K562 (cell line): ENCODE results near the gene PTPN11. TPM values are rescaled to one million over a fixed set of nuclear protein-coding genes. Genes with fewer than 3 reads are reported as not detected.
A peak's percentile ranks its signal among the peaks of the same experiment; 100 is the strongest.

Experiments used
- ATAC-seq: fragments of 200-7000 bp; cut with Tn5 transposase; 3 replicates; pipeline ENCODE4 v1.9.1; 2020; ENCODE audit warnings: moderate library complexity
- BruUV-seq: library from RNA; stranded (reverse); fragments of 400-500 nt; replicated peaks from 2 replicates; lab custom pipeline; 2021; lab: Mats Ljungman, UMichigan
- CTCF ChIA-PET: fragments of 300-600 bp; formaldehyde crosslinking; extraction: SDS; loops from one replicate; lab custom pipeline; 2021; ENCODE audit warnings: low intra/inter-chr PET ratio; lab: Yijun Ruan, JAX
- POLR2A ChIA-PET: fragments of 300-600, 350-650 bp; sonication (Branson Sonifier 250); formaldehyde crosslinking; extraction: SDS; loops from one replicate; lab custom pipeline; 2021; ENCODE audit warnings: antibody characterized with exemption, inconsistent platforms; lab: Yijun Ruan, JAX
- DNase-seq, 4 experiments: peaks; one replicate each; pipeline versions ENCODE4 v3.0.0 to v3.0.0-alpha.2; 2011 to 2018; ENCODE audit warnings: low spot score in 3 of 4, mixed read lengths in 3 of 4; ENCODE audit errors: extremely low read depth in 1 of 4
- FAIRE-seq: peaks from 2 replicates; lab custom pipeline; 2011; peaks lifted over from hg19 to GRCh38; lab: Jason Lieb, UNC
- H2AFZ ChIP-seq: 2 replicates; pipeline ENCODE4 v1.6.0; 2011; ENCODE audit warnings: low read depth, low read length, control low read depth, inconsistent platforms
- H3K27ac ChIP-seq: fragments of 200-600 bp; 3 replicates; pipeline ENCODE4 v1.8.0; 2011; ENCODE audit warnings: low read depth, mild to moderate bottlenecking, control low read depth, inconsistent platforms, low read length, moderate library complexity, mixed read lengths; ENCODE audit errors: extremely low read depth
- H3K27me3 ChIP-seq, 2 experiments: fragments of 300-600 bp in 1 of 2; 2 replicates in 1 of 2; 3 replicates in 1 of 2; pipeline versions ENCODE4 v1.6.0 to v1.8.0; 2011; ENCODE audit warnings: inconsistent platforms in 2 of 2, low read length in 2 of 2, mild to moderate bottlenecking in 1 of 2, mixed read lengths in 1 of 2, moderate library complexity in 1 of 2; ENCODE audit not compliant: control insufficient read depth in 2 of 2, insufficient read depth in 2 of 2
- H3K36me3 ChIP-seq: fragments of 300-600 bp; 3 replicates; pipeline ENCODE4 v1.8.0; 2011; ENCODE audit warnings: mild to moderate bottlenecking, low read length, inconsistent platforms; ENCODE audit not compliant: control insufficient read depth, insufficient read depth
- H3K4me1 ChIP-seq, 2 experiments: fragments of 200-600 bp in 1 of 2; replicated peaks in 1 of 2; 2 replicates in 1 of 2; 3 replicates in 1 of 2; pipeline versions ENCODE4 v1.5.1 to v1.8.0; 2011; ENCODE audit warnings: inconsistent platforms in 2 of 2, low read length in 2 of 2, mild to moderate bottlenecking in 1 of 2, mixed read lengths in 1 of 2, moderate library complexity in 1 of 2; ENCODE audit not compliant: control insufficient read depth in 2 of 2, insufficient read depth in 2 of 2
- H3K4me2 ChIP-seq: 2 replicates; pipeline ENCODE4 v1.6.1; 2011; ENCODE audit warnings: low read length, control low read depth, inconsistent platforms, mixed read lengths; ENCODE audit not compliant: insufficient read depth
- H3K4me3 ChIP-seq: fragments of 200-600 bp; sonication (generic), shearing (Covaris generic); 2 replicates; pipeline ENCODE4 v1.5.1; 2016; ENCODE audit warnings: control low read depth, inconsistent platforms
- H3K79me2 ChIP-seq: fragments of 200-600 bp; 3 replicates; pipeline ENCODE4 v1.8.0; 2011; ENCODE audit warnings: low read length, inconsistent platforms; ENCODE audit not compliant: control insufficient read depth, insufficient read depth
- H3K9ac ChIP-seq, 2 experiments: 2 replicates each; pipeline versions ENCODE4 v1.6.0 to v1.6.1; 2011; ENCODE audit warnings: low read depth in 2 of 2, low read length in 2 of 2, control low read depth in 1 of 2, inconsistent platforms in 1 of 2, mild to moderate bottlenecking in 1 of 2, mixed read lengths in 1 of 2; ENCODE audit not compliant: insufficient read depth in 1 of 2
- H3K9me1 ChIP-seq: one replicate; pipeline ENCODE4 v1.6.0; 2011; ENCODE audit warnings: inconsistent platforms, mild to moderate bottlenecking, low read length, moderate library complexity; ENCODE audit not compliant: control insufficient read depth, insufficient read depth
- H3K9me3 ChIP-seq: replicated peaks from 2 replicates; pipeline ENCODE4 v1.5.1; 2011; ENCODE audit warnings: low read depth, low read length, inconsistent platforms; ENCODE audit not compliant: control insufficient read depth, insufficient read depth
- H4K20me1 ChIP-seq: replicated peaks from 2 replicates; pipeline ENCODE4 v1.6.1; 2011; ENCODE audit warnings: low read length, inconsistent platforms, mixed read lengths; ENCODE audit not compliant: control insufficient read depth, insufficient read depth
- ARID2 ChIP-seq: fragments of 450-650 bp; IDR thresholded peaks from 2 replicates; pipeline ENCODE4 v1.6.1; 2017; ENCODE audit warnings: antibody characterized with exemption, mild to moderate bottlenecking
- ATF1 ChIP-seq, 2 experiments: fragments of 450-650 bp in 1 of 2; IDR thresholded peaks; 2 replicates each; pipeline ENCODE4 v1.6.1; 2016; ENCODE audit warnings: missing compliant biosample characterization in 1 of 2, missing genetic modification characterization in 1 of 2
- CTCF ChIP-seq, 3 experiments: IDR thresholded peaks in 2 of 3; conservative IDR thresholded peaks in 1 of 3; 2 replicates each; pipeline ENCODE4 v1.5.1; 2011 to 2012; ENCODE audit warnings: low read length in 3 of 3, mild to moderate bottlenecking in 3 of 3, control low read depth in 2 of 3, improper control_type of control experiment in 1 of 3, inconsistent platforms in 1 of 3, low read depth in 1 of 3, mixed read lengths in 1 of 3, moderate library complexity in 1 of 3; ENCODE audit not compliant: insufficient read depth in 2 of 3
- HOMEZ ChIP-seq: fragments of 250-450 bp; sonication (Bioruptor Pico); IDR thresholded peaks from 2 replicates; pipeline ENCODE4 v1.4.0; 2020; ENCODE audit warnings: mild to moderate bottlenecking, moderate library complexity
- ILF3 ChIP-seq: fragments of 450-650 bp; IDR thresholded peaks from 2 replicates; pipeline ENCODE4 v1.6.1; 2018; ENCODE audit warnings: antibody characterized with exemption, mild to moderate bottlenecking, moderate library complexity, borderline replicate concordance
- TAF1 ChIP-seq: IDR thresholded peaks from 2 replicates; pipeline ENCODE4 v1.6.1; 2011; ENCODE audit warnings: mild to moderate bottlenecking, low read length, moderate library complexity; ENCODE audit not compliant: insufficient read depth, control insufficient read depth, severe bottlenecking; ENCODE audit errors: extremely low read depth
- ZNF174 ChIP-seq: fragments of 250-450 bp; sonication (Bioruptor Pico); IDR thresholded peaks from 2 replicates; pipeline ENCODE4 v1.4.0; 2020; ENCODE audit warnings: mild to moderate bottlenecking
- whole genome bisulfite sequencing: fragments of 100-300 bp; shearing (Covaris generic); methylation state at CpG from one replicate; pipeline ENCODE4 v1.1.6; 2016; ENCODE audit warnings: low coverage, mixed read lengths; ENCODE audit not compliant: insufficient coverage; ENCODE audit errors: missing lambda C conversion rate; 5-methylcytosine and 5-hydroxymethylcytosine counted together
- in situ Hi-C: fragments of 300-500 bp; cut with MboI; formaldehyde crosslinking; loops from 4 replicates; pipeline ENCODE4 v1.15.0; 2018; ENCODE audit warnings: inconsistent platforms, mixed read lengths
- intact Hi-C: fragments of 100-400 bp; cut with micrococcal nuclease; formaldehyde crosslinking; loops from 2 replicates; pipeline ENCODE4 v1.14.2; 2022
- polyA plus RNA-seq, 8 experiments: library from polyadenylated mRNA; depleted of rRNA in 4 of 8; stranded (reverse) in 5 of 8; unstranded in 3 of 8; fragments of >200 nt; fragmentation: Nextera tagmentation in 2 of 8; fragmentation: Illumina TruSeq in 1 of 8; extraction: Ambion mirVana in 2 of 8; extraction: Trizol in 1 of 8; gene quantifications; 2 replicates each; pipeline versions ENCODE4 v1.2.1 to v1.2.3, GENCODE V29; 2011 to 2014; ENCODE audit warnings: inconsistent platforms in 1 of 8, missing spikeins in 1 of 8
- total RNA-seq, 7 experiments: library from RNA; depleted of rRNA in 6 of 7; stranded (reverse); fragments of >200 nt in 6 of 7; fragmentation: Illumina TruSeq in 2 of 7; extraction: Trizol in 2 of 7; gene quantifications; 2 replicates each; pipeline versions ENCODE4 v1.2.1 to v1.2.3, GENCODE V29; 2011 to 2021; ENCODE audit warnings: low replicate concordance in 1 of 7

PTPN11 gene
- total and polyA plus RNA-seq, 9 of the 15 experiments (the other 6 are each of a cell fraction or from before 2014, with no cell fraction given) = 22.5 to 126 (median 79.7) TPM

- H3K9ac ChIP-seq = no peak overlapping the region
- DNase-seq (no peak), FAIRE-seq (no peak), ATAC-seq (0 out of 3 replicates have a peak, but pooled peaks have one; percentile 38)
- no peak overlapping the region for H3K4me2 ChIP-seq
- H3K9me3 ChIP-seq = no peaks in the 10 kb centered on the region
- H3K27me3 ChIP-seq = peaks cover 12 to 27% of the 10 kb centered on the region in 2 experiments; a peak in 4 of 5 replicates
- CTCF ChIA-PET = no interaction called here
- in situ Hi-C loops = no loop called here
- no peaks in the 10 kb centered on the region for H3K9me1 ChIP-seq
- no peaks in the 10 kb centered on the region for H3K79me2 ChIP-seq
- no peaks in the 10 kb centered on the region for H4K20me1 ChIP-seq
- no TSS peak for BruUV-seq
- no peak overlapping the region for H3K27ac ChIP-seq
- H2AFZ ChIP-seq = no peak overlapping the region
- intact Hi-C loops = no loop called here
- POLR2A ChIA-PET = interaction anchor here (0.8 kb wide), 1 partner anchor 13 kb away, joined by 3 read pairs; no protein-coding TSS in a partner anchor
- peaks cover 0 to 4% of the 10 kb centered on the region in 2 experiments; a peak in 1 of 5 replicates for H3K4me1 ChIP-seq
- no peaks in the 10 kb centered on the region for H3K36me3 ChIP-seq
- WGBS = 1% methylated on average over 5 of the region's 5 CpGs
- H3K4me3 ChIP-seq = no peak overlapping the region
- TF ChIP-seq ATF1 (CRISPR knock-in tag; IDR thresholded peaks at IDR 0.05) (no peak), ATF1 (tag; IDR thresholded peaks at IDR 0.05) (no peak), HOMEZ (CRISPR knock-in tag) (no peak), TAF1 (no peak), CTCF (IDR thresholded peaks at IDR 0.05 in 2 of 3, conservative IDR thresholded peaks at IDR 0.05 in 1 of 3; ENCODE audit: insufficient read depth in 2 of 3, low read depth in 1 of 3, low read length in 3 of 3) (0 out of 6 replicates have a peak, but pooled peaks of 1 of the 3 experiments have one; percentile 16), ZNF174 (CRISPR knock-in tag) (no peak), ILF3 (no peak), ARID2 (no peak)
Measured at GRCh38 chr12:112524676-112525425, 106.1 kb downstream of the PTPN11 start.
